Islet of Langerhans (tissue), 1 donor: Measurements from ENCODE around the gene OR5W2.
"Not testable (repeated sequence)": the region's sequence is repeated elsewhere in the genome, so short reads cannot be mapped to it uniquely, and the experiment has no call there.

ENCODE experiments used
- FAIRE-seq: peaks from one replicate; lab custom pipeline; 2011; peaks lifted over from hg19 to GRCh38; lab: Jason Lieb, UNC

Gene OR5W2

GRCh38 chr11:55914482-55914881 lies at the start of gene OR5W2:
Gene OR5W2, minus strand, starts transcription at chr11:55914582. Its CDS starts 0 bp downstream, at chr11:55914582.
- no peak for FAIRE-seq

GRCh38 chr11:55956521-55956920 lies 42.1 kb upstream of the OR5W2 start:
- no peak for FAIRE-seq

- FAIRE-seq = no peak
Measured at GRCh38 chr11:55949330-55949729, 34.9 kb upstream of the OR5W2 start.

- peak; percentile 94 for FAIRE-seq
Measured at GRCh38 chr11:55942785-55943392, 28.5 kb upstream of the OR5W2 start.

- FAIRE-seq = no peak
Measured at GRCh38 chr11:55936300-55936699, 21.9 kb upstream of the OR5W2 start, which contains the start of gene OR5I1. Gene OR5I1, minus strand, starts transcription at chr11:55936400. Its CDS starts 0 bp downstream, at chr11:55936400.

GRCh38 chr11:55920537-55920936 lies 6.2 kb upstream of the OR5W2 start:
- FAIRE-seq = no peak

- no peak for FAIRE-seq
Measured at GRCh38 chr11:55902308-55902707, 12.1 kb downstream of the OR5W2 start.

- FAIRE-seq = no peak
Measured at GRCh38 chr11:55895216-55895615, 19.2 kb downstream of the OR5W2 start.

GRCh38 chr11:55885481-55885880 lies 28.9 kb downstream of the OR5W2 start:
- not testable (repeated sequence) for FAIRE-seq

GRCh38 chr11:55884995-55885394 lies 29.4 kb downstream of the OR5W2 start:
- not testable (repeated sequence) for FAIRE-seq

GRCh38 chr11:55882997-55883396 lies 31.4 kb downstream of the OR5W2 start, which contains the start of gene TRIM51:
Gene TRIM51, plus strand, starts transcription at chr11:55883297. Its CDS starts 2,132 bp downstream, at chr11:55885429.
- FAIRE-seq = not testable (repeated sequence)

GRCh38 chr11:55873146-55873545 lies 41.2 kb downstream of the OR5W2 start:
- FAIRE-seq = not testable (repeated sequence)

- not testable (repeated sequence) for FAIRE-seq
Measured at GRCh38 chr11:55872731-55873130, 41.7 kb downstream of the OR5W2 start.

- FAIRE-seq = not testable (repeated sequence)
Measured at GRCh38 chr11:55867354-55867753, 47.0 kb downstream of the OR5W2 start.
